ENCODE measurements around the gene APOBEC3B.
"Not testable (repeated sequence)": the region's sequence is repeated elsewhere in the genome, so short reads cannot be mapped to it uniquely, and the experiment has no call there.

Gene APOBEC3B

GRCh38 chr22:38943882-38944281 is 38.3 kb upstream of the APOBEC3B start:
- no peak overlapping the region for H3K9ac ChIP-seq (ENCODE audit: low read length)
- no peak overlapping the region for H3K27ac ChIP-seq (ENCODE audit: low read depth, low read length, poor library complexity, severe bottlenecking)
- no peak overlapping the region for H3K4me2 ChIP-seq (ENCODE audit: low read length)
- no peaks in the 10 kb centered on the region for H3K9me3 ChIP-seq (ENCODE audit: low read length)
- peaks cover 5% of the 10 kb centered on the region; the same call in 1 of the 2 replicates for H3K27me3 ChIP-seq (ENCODE audit: insufficient read depth, low read length)
- no peak overlapping the region for H3K4me3 ChIP-seq (ENCODE audit: low read depth, low read length, poor library complexity, severe bottlenecking)
- H2AFZ ChIP-seq (ENCODE audit: low read length) = no peak overlapping the region
- H3K9me2 ChIP-seq (ENCODE audit: low read depth, low read length) = no peaks in the 10 kb centered on the region
- H3F3A ChIP-seq (ENCODE audit: insufficient read depth, low read length) = no peaks in the 10 kb centered on the region
- no peaks in the 10 kb centered on the region for H3K4me1 ChIP-seq (ENCODE audit: insufficient read depth, low read length, severe bottlenecking)
- H3K36me3 ChIP-seq (ENCODE audit: insufficient read depth, low read length) = no peaks in the 10 kb centered on the region
- TF ChIP-seq CTCF (IDR thresholded peaks at IDR 0.05; ENCODE audit: low read length) (no peak), EZH2 (IDR thresholded peaks at IDR 0.05; ENCODE audit: borderline replicate concordance, low read length) (no peak)
- no peaks in the 10 kb centered on the region for H3K79me2 ChIP-seq (ENCODE audit: insufficient read depth, low read length)
- H4K20me1 ChIP-seq (ENCODE audit: insufficient read depth, low read length) = no peaks in the 10 kb centered on the region

- no peak overlapping the region for H3K9ac ChIP-seq (ENCODE audit: low read length)
- H3F3A ChIP-seq (ENCODE audit: insufficient read depth, low read length) = no peaks in the 10 kb centered on the region
- no peaks in the 10 kb centered on the region for H3K9me3 ChIP-seq (ENCODE audit: low read length)
- no peak overlapping the region for H2AFZ ChIP-seq (ENCODE audit: low read length)
- H3K4me1 ChIP-seq (ENCODE audit: insufficient read depth, low read length, severe bottlenecking) = no peaks in the 10 kb centered on the region
- H3K27me3 ChIP-seq (ENCODE audit: insufficient read depth, low read length) = peaks cover 5% of the 10 kb centered on the region; the same call in 1 of the 2 replicates
- no peak overlapping the region for H3K4me2 ChIP-seq (ENCODE audit: low read length)
- no peaks in the 10 kb centered on the region for H3K9me2 ChIP-seq (ENCODE audit: low read depth, low read length)
- no peak overlapping the region for H3K27ac ChIP-seq (ENCODE audit: low read depth, low read length, poor library complexity, severe bottlenecking)
- no peaks in the 10 kb centered on the region for H4K20me1 ChIP-seq (ENCODE audit: insufficient read depth, low read length)
- H3K79me2 ChIP-seq (ENCODE audit: insufficient read depth, low read length) = no peaks in the 10 kb centered on the region
- no peak for TF ChIP-seq EZH2 (IDR thresholded peaks at IDR 0.05; ENCODE audit: borderline replicate concordance, low read length)
- no peak for TF ChIP-seq CTCF (IDR thresholded peaks at IDR 0.05; ENCODE audit: low read length)
- H3K36me3 ChIP-seq (ENCODE audit: insufficient read depth, low read length) = no peaks in the 10 kb centered on the region
- no peak overlapping the region for H3K4me3 ChIP-seq (ENCODE audit: low read depth, low read length, poor library complexity, severe bottlenecking)
Observed at GRCh38 chr22:38944653-38945052, 37.5 kb upstream of the APOBEC3B start.

- H3K4me2 ChIP-seq (ENCODE audit: low read length); H2AFZ ChIP-seq (ENCODE audit: low read length); H3K27me3 ChIP-seq (ENCODE audit: insufficient read depth, low read length); H3K9me3 ChIP-seq (ENCODE audit: low read length); H3K27ac ChIP-seq (ENCODE audit: low read depth, low read length, poor library complexity, severe bottlenecking); H3K79me2 ChIP-seq (ENCODE audit: insufficient read depth, low read length); H3K9me2 ChIP-seq (ENCODE audit: low read depth, low read length); H3K4me3 ChIP-seq (ENCODE audit: low read depth, low read length, poor library complexity, severe bottlenecking); H3F3A ChIP-seq (ENCODE audit: insufficient read depth, low read length); H3K4me1 ChIP-seq (ENCODE audit: insufficient read depth, low read length, severe bottlenecking); H4K20me1 ChIP-seq (ENCODE audit: insufficient read depth, low read length); H3K36me3 ChIP-seq (ENCODE audit: insufficient read depth, low read length); H3K9ac ChIP-seq (ENCODE audit: low read length): not testable (repeated sequence)
Observed at GRCh38 chr22:38945706-38946338, 36.3 kb upstream of the APOBEC3B start.

GRCh38 chr22:38946771-38947170 is 35.4 kb upstream of the APOBEC3B start:
- Histone ChIP-seq H3K27me3 (ENCODE audit: insufficient read depth, low read length) (peaks cover 5% of the 10 kb centered on the region; the same call in 1 of the 2 replicates), H3K36me3 (ENCODE audit: insufficient read depth, low read length) (no peaks in the 10 kb centered on the region), H3K9ac (ENCODE audit: low read length) (no peak overlapping the region), H3K4me3 (ENCODE audit: low read depth, low read length, poor library complexity, severe bottlenecking) (no peak overlapping the region), H3K4me1 (ENCODE audit: insufficient read depth, low read length, severe bottlenecking) (no peaks in the 10 kb centered on the region), H3F3A (ENCODE audit: insufficient read depth, low read length) (no peaks in the 10 kb centered on the region), H3K9me2 (ENCODE audit: low read depth, low read length) (no peaks in the 10 kb centered on the region), H3K79me2 (ENCODE audit: insufficient read depth, low read length) (no peaks in the 10 kb centered on the region), H2AFZ (ENCODE audit: low read length) (no peak overlapping the region), H3K9me3 (ENCODE audit: low read length) (no peaks in the 10 kb centered on the region), H3K27ac (ENCODE audit: low read depth, low read length, poor library complexity, severe bottlenecking) (no peak overlapping the region), H4K20me1 (ENCODE audit: insufficient read depth, low read length) (no peaks in the 10 kb centered on the region), H3K4me2 (ENCODE audit: low read length) (no peak overlapping the region)
- TF ChIP-seq CTCF (IDR thresholded peaks at IDR 0.05; ENCODE audit: low read length) = no peak
- TF ChIP-seq EZH2 (IDR thresholded peaks at IDR 0.05; ENCODE audit: borderline replicate concordance, low read length) = no peak

All from OCI-LY1 (cell line).